Measurements from ENCODE around the gene RPS6KA5. TPM values are rescaled to one million over a fixed set of nuclear protein-coding genes. Genes with fewer than 3 reads are reported as not detected.

RPS6KA5 gene
- total RNA-seq, 2 experiments from 2014 or later, result 28.0 to 29.8 TPM

GRCh38 chr14:90837355-90837754, 223.1 kb downstream of the RPS6KA5 start:
- peaks cover 14% of the 10 kb centered on the region for H3K4me1 ChIP-seq (ENCODE audit: insufficient read depth, low read length)
- peaks cover 16% of the 10 kb centered on the region for H3K4me1 Mint-ChIP-seq (ENCODE audit: low read depth)
- H3K36me3 Mint-ChIP-seq (ENCODE audit: low read depth), result no peaks in the 10 kb centered on the region
- H3K9me3 ChIP-seq (ENCODE audit: control insufficient read depth in 1 of 2, insufficient read depth in 1 of 2, low read length in 2 of 2), result no peaks in the 10 kb centered on the region
- H3K4me3 ChIP-seq (ENCODE audit: low read length), result no peak overlapping the region
- no peak overlapping the region for H3K27ac Mint-ChIP-seq
- no peak overlapping the region for H3K4me3 Mint-ChIP-seq
- H3K27ac ChIP-seq (ENCODE audit: low read depth in 1 of 2, low read length in 2 of 2), result no peak overlapping the region
- CTCF ChIA-PET, result no interaction called here
- no peaks in the 10 kb centered on the region for H3K36me3 ChIP-seq (ENCODE audit: insufficient read depth, low read length)
- POLR2A ChIA-PET, result no interaction called here
- no peaks in the 10 kb centered on the region for H3K27me3 Mint-ChIP-seq
- intact Hi-C loops (cut with DNase I, micrococcal nuclease), result no loop called here
- ATAC-seq (ENCODE audit: poor library complexity), result no peak
- H3K27me3 ChIP-seq (ENCODE audit: control insufficient read depth in 1 of 2, insufficient read depth in 2 of 2, low read length in 2 of 2), result no peaks in the 10 kb centered on the region
- DNase-seq, result no peak
- no peaks in the 10 kb centered on the region for H3K9me3 Mint-ChIP-seq
- TF ChIP-seq CTCF (IDR thresholded peaks at IDR 0.05), result no peak

- Mint-ChIP-seq H3K27ac (no peak overlapping the region), H3K4me1 (ENCODE audit: low read depth) (peaks cover 16% of the 10 kb centered on the region), H3K27me3 (no peaks in the 10 kb centered on the region), H3K4me3 (no peak overlapping the region), H3K36me3 (ENCODE audit: low read depth) (no peaks in the 10 kb centered on the region), H3K9me3 (no peaks in the 10 kb centered on the region)
- Histone ChIP-seq H3K27ac (ENCODE audit: low read depth in 1 of 2, low read length in 2 of 2) (no peak overlapping the region), H3K4me3 (ENCODE audit: low read length) (no peak overlapping the region), H3K4me1 (ENCODE audit: insufficient read depth, low read length) (peaks cover 14% of the 10 kb centered on the region), H3K27me3 (ENCODE audit: control insufficient read depth in 1 of 2, insufficient read depth in 2 of 2, low read length in 2 of 2) (no peaks in the 10 kb centered on the region), H3K36me3 (ENCODE audit: insufficient read depth, low read length) (no peaks in the 10 kb centered on the region), H3K9me3 (ENCODE audit: control insufficient read depth in 1 of 2, insufficient read depth in 1 of 2, low read length in 2 of 2) (no peaks in the 10 kb centered on the region)
- ATAC-seq (ENCODE audit: poor library complexity), result no peak
- intact Hi-C loops (cut with DNase I, micrococcal nuclease), result no loop called here
- no peak for TF ChIP-seq CTCF (IDR thresholded peaks at IDR 0.05)
- POLR2A ChIA-PET, result no interaction called here
- DNase-seq, result no peak
- CTCF ChIA-PET, result no interaction called here
These were observed 223.8 kb downstream of the RPS6KA5 start for GRCh38 chr14:90836692-90837063.

GRCh38 chr14:90831821-90832220, 228.6 kb downstream of the RPS6KA5 start:
- Mint-ChIP-seq H3K4me3 (no peak overlapping the region), H3K27me3 (no peaks in the 10 kb centered on the region), H3K27ac (no peak overlapping the region), H3K36me3 (ENCODE audit: low read depth) (no peaks in the 10 kb centered on the region), H3K9me3 (no peaks in the 10 kb centered on the region), H3K4me1 (ENCODE audit: low read depth) (peaks cover 29% of the 10 kb centered on the region)
- Histone ChIP-seq H3K36me3 (ENCODE audit: insufficient read depth, low read length) (no peaks in the 10 kb centered on the region), H3K4me1 (ENCODE audit: insufficient read depth, low read length) (peaks cover 28% of the 10 kb centered on the region), H3K27ac (ENCODE audit: low read depth in 1 of 2, low read length in 2 of 2) (no peak overlapping the region), H3K9me3 (ENCODE audit: control insufficient read depth in 1 of 2, insufficient read depth in 1 of 2, low read length in 2 of 2) (peaks cover 0 to 4% of the 10 kb centered on the region in 2 experiments), H3K4me3 (ENCODE audit: low read length) (no peak overlapping the region), H3K27me3 (ENCODE audit: control insufficient read depth in 1 of 2, insufficient read depth in 2 of 2, low read length in 2 of 2) (no peaks in the 10 kb centered on the region)
- DNase-seq (no peak), ATAC-seq (ENCODE audit: poor library complexity) (no peak)
- ChIA-PET POLR2A (no interaction called here), CTCF (no interaction called here)
- intact Hi-C loops (cut with DNase I, micrococcal nuclease), result no loop called here
- TF ChIP-seq CTCF (IDR thresholded peaks at IDR 0.05), result no peak
